Immature natural killer cell (primary cell): ENCODE measurements around the gene SRPK2. TPM values are rescaled to one million over a fixed set of nuclear protein-coding genes. Genes with fewer than 3 reads are reported as not detected.

Experiments
- DNase-seq, 3 donors: peaks; one replicate each; pipeline ENCODE4 v3.0.0; 2022; ENCODE audit warnings: mixed read lengths in 1 of 3
- H3K27ac Mint-ChIP-seq, 6 donors: one replicate each; pipeline ENCODE4 v1.8.0; 2020; ENCODE audit warnings: mixed read lengths in 6 of 6, mild to moderate bottlenecking in 5 of 6, inconsistent platforms in 4 of 6, moderate library complexity in 3 of 6
- H3K27me3 Mint-ChIP-seq, 3 donors: one replicate each; pipeline ENCODE4 v1.8.0; 2020 to 2021; ENCODE audit warnings: low read depth in 3 of 3, mild to moderate bottlenecking in 3 of 3, mixed read lengths in 3 of 3, moderate library complexity in 3 of 3, inconsistent platforms in 1 of 3
- H3K36me3 Mint-ChIP-seq, 3 donors: one replicate each; pipeline ENCODE4 v1.8.0; 2020; ENCODE audit warnings: mixed read lengths in 3 of 3, inconsistent platforms in 2 of 3, mild to moderate bottlenecking in 2 of 3
- H3K4me1 Mint-ChIP-seq, 2 donors: one replicate each; pipeline ENCODE4 v1.8.0; 2020; ENCODE audit warnings: inconsistent platforms in 2 of 2, mild to moderate bottlenecking in 2 of 2, mixed read lengths in 2 of 2, moderate library complexity in 1 of 2
- H3K4me3 Mint-ChIP-seq, 5 donors: one replicate each; pipeline ENCODE4 v1.8.0; 2020; ENCODE audit warnings: mild to moderate bottlenecking in 5 of 5, mixed read lengths in 5 of 5, inconsistent platforms in 3 of 5, moderate library complexity in 3 of 5
- H3K9me3 Mint-ChIP-seq, 6 donors: one replicate each; pipeline ENCODE4 v1.8.0; 2020; ENCODE audit warnings: mild to moderate bottlenecking in 6 of 6, mixed read lengths in 6 of 6, inconsistent platforms in 4 of 6, moderate library complexity in 3 of 6
- polyA plus RNA-seq, 3 donors: library from polyadenylated mRNA; unstranded; fragments of 300-500 nt; fragmentation: Illumina TruSeq; gene quantifications; one replicate each; pipeline ENCODE4 v1.2.3, GENCODE V29; 2021

SRPK2 gene
- polyA plus RNA-seq, 3 donors from 2014 or later: 51.5 to 92.2 (median 64.1) TPM

GRCh38 chr7:105224884-105225651 is 163.7 kb downstream of the SRPK2 start:
- DNase-seq: no peak
- Mint-ChIP-seq H3K9me3 (no peaks in the 10 kb centered on the region), H3K4me1 (peaks cover 49 to 79% of the 10 kb centered on the region in 2 donors), H3K27ac (peak overlapping the region; percentile 30 to 84 (median 68)), H3K4me3 (peak overlapping the region; percentile 7 to 58 (median 52)), H3K27me3 (peaks cover 0 to 4% (median 0%) of the 10 kb centered on the region in 3 donors), H3K36me3 (peaks cover 0 to 9% (median 3%) of the 10 kb centered on the region in 3 donors)

DNA sequence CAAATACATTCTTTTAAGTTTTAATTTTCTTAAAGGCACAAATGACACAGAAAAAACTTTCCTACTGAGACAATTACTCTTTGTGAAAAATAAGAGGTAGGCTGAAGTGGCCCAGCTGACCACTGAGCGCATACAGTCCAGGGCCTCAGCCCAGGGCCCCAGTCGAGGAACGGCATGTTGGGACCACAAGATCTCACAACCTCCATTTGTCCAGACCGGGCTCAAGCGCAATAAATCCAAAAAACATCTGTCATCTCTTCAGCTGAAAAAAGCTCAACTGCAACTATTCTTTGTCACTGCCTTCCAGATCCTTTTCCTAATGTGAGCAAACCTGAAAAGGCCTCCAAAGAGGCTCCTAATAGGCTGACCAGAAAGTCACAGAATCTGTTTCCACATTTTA is 165.8 kb downstream of the SRPK2 start:
- no peak for DNase-seq
- no peaks in the 10 kb centered on the region for H3K36me3 Mint-ChIP-seq
- H3K27me3 Mint-ChIP-seq: peaks cover 0 to 4% (median 0%) of the 10 kb centered on the region in 3 donors
- H3K4me1 Mint-ChIP-seq: peaks cover 56 to 81% of the 10 kb centered on the region in 2 donors
- peak overlapping the region in 2 of 5 donors; percentile 18 to 46 for H3K4me3 Mint-ChIP-seq
- no peaks in the 10 kb centered on the region for H3K9me3 Mint-ChIP-seq
- peak overlapping the region in 1 of 6 donors; percentile 17 for H3K27ac Mint-ChIP-seq

DNA sequence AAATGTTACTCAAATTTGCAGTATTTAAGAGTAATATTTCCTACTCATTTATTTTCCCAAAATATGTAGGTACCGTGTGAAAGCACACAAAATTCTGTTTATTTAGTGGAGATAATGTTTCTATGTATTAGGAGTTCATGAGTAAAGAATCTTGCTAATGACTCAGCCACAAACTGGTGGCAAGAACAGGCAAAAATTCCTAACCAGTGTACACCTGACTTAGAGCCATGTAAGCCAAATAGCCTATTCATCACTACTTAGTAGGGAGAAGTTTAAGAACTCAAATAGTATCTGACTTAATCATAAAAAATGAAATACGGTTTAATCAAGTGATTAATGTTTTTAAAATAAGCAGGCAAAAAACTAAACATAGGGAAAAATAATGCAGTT is 169.0 kb downstream of the SRPK2 start:
- no peak overlapping the region for H3K27ac Mint-ChIP-seq
- peaks cover 75 to 91% of the 10 kb centered on the region in 2 donors for H3K4me1 Mint-ChIP-seq
- H3K36me3 Mint-ChIP-seq: no peaks in the 10 kb centered on the region
- peaks cover 0 to 6% (median 0%) of the 10 kb centered on the region in 3 donors for H3K27me3 Mint-ChIP-seq
- no peaks in the 10 kb centered on the region for H3K9me3 Mint-ChIP-seq
- H3K4me3 Mint-ChIP-seq: no peak overlapping the region
- DNase-seq: no peak

GRCh38 chr7:105218939-105219770 is 169.6 kb downstream of the SRPK2 start:
- Mint-ChIP-seq H3K27me3 (peaks cover 0 to 6% (median 0%) of the 10 kb centered on the region in 3 donors), H3K9me3 (no peaks in the 10 kb centered on the region), H3K36me3 (no peaks in the 10 kb centered on the region), H3K4me3 (no peak overlapping the region), H3K27ac (no peak overlapping the region), H3K4me1 (peaks cover 75 to 91% of the 10 kb centered on the region in 2 donors)
- no peak for DNase-seq

DNA sequence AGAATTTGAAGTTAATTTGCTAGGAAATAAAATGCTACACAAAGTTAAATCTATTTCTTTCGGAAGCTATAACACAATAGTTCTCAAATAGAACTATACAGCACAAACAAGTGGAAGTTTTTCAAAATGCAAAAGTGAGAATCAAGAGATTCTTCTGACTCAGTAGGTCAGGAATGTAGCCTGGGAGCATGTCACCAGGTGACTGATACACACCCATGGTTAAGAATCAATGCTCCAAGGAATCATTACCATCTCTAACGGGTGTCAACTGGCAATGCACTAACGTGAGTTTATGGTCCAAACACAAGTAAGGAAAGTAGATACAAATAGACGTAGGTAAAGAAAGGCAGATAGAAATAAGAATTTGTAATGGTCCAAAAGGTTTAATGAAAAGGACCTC is 170.5 kb downstream of the SRPK2 start:
- Mint-ChIP-seq H3K4me3 (no peak overlapping the region), H3K27ac (no peak overlapping the region), H3K27me3 (peaks cover 0 to 5% (median 0%) of the 10 kb centered on the region in 3 donors), H3K9me3 (no peaks in the 10 kb centered on the region), H3K4me1 (peaks cover 79 to 93% of the 10 kb centered on the region in 2 donors), H3K36me3 (no peaks in the 10 kb centered on the region)
- DNase-seq: no peak

- Mint-ChIP-seq H3K27me3 (peaks cover 0 to 5% (median 0%) of the 10 kb centered on the region in 3 donors), H3K4me3 (peak overlapping the region in 2 of 5 donors; percentile 6), H3K36me3 (no peaks in the 10 kb centered on the region), H3K27ac (peak overlapping the region in 1 of 6 donors; percentile 51), H3K9me3 (no peaks in the 10 kb centered on the region), H3K4me1 (peaks cover 81 to 95% of the 10 kb centered on the region in 2 donors)
- no peak for DNase-seq
Observed at GRCh38 chr7:105216786-105217185, 171.9 kb downstream of the SRPK2 start.

DNA sequence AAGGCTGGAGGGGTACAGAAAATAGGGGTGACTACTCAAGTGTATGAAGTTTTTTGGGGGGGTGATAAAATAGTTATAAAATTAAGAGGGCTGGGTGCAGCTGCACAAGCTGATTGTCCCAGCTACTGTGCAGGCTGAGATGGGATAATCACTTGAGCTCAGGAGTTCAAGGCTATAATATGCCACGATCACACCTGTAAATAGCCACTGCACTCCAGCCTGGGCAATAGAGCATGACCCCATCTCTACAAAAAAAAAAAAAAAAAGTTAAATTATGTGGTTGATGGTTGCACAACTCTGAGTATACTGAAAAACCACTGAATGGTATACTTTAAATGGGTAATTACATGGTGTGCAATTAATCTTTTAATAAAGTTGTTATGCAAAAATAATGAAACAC is 172.9 kb downstream of the SRPK2 start:
- H3K36me3 Mint-ChIP-seq: no peaks in the 10 kb centered on the region
- no peak for DNase-seq
- peak overlapping the region in 1 of 6 donors; percentile 7 for H3K27ac Mint-ChIP-seq
- no peak overlapping the region for H3K4me3 Mint-ChIP-seq
- H3K9me3 Mint-ChIP-seq: no peaks in the 10 kb centered on the region
- peaks cover 82 to 95% of the 10 kb centered on the region in 2 donors for H3K4me1 Mint-ChIP-seq
- peaks cover 0 to 2% (median 0%) of the 10 kb centered on the region in 3 donors for H3K27me3 Mint-ChIP-seq

- H3K36me3 Mint-ChIP-seq: no peaks in the 10 kb centered on the region
- H3K4me1 Mint-ChIP-seq: peaks cover 85 to 95% of the 10 kb centered on the region in 2 donors
- peak overlapping the region in 2 of 5 donors; percentile 11 for H3K4me3 Mint-ChIP-seq
- H3K27ac Mint-ChIP-seq: no peak overlapping the region
- H3K9me3 Mint-ChIP-seq: no peaks in the 10 kb centered on the region
- DNase-seq: no peak
- H3K27me3 Mint-ChIP-seq: peaks cover 0 to 2% (median 0%) of the 10 kb centered on the region in 3 donors
Observed at GRCh38 chr7:105215182-105215581, 173.5 kb downstream of the SRPK2 start.

- peaks cover 83 to 98% of the 10 kb centered on the region in 2 donors for H3K4me1 Mint-ChIP-seq
- peak overlapping the region in 3 of 6 donors; percentile 19 to 33 (median 31) for H3K27ac Mint-ChIP-seq
- no peak for DNase-seq
- no peaks in the 10 kb centered on the region for H3K9me3 Mint-ChIP-seq
- no peaks in the 10 kb centered on the region for H3K36me3 Mint-ChIP-seq
- H3K27me3 Mint-ChIP-seq: peaks cover 0 to 2% (median 0%) of the 10 kb centered on the region in 3 donors
- H3K4me3 Mint-ChIP-seq: peak overlapping the region in 1 of 5 donors; percentile 24
Observed at GRCh38 chr7:105213611-105214010, 175.1 kb downstream of the SRPK2 start.

DNA sequence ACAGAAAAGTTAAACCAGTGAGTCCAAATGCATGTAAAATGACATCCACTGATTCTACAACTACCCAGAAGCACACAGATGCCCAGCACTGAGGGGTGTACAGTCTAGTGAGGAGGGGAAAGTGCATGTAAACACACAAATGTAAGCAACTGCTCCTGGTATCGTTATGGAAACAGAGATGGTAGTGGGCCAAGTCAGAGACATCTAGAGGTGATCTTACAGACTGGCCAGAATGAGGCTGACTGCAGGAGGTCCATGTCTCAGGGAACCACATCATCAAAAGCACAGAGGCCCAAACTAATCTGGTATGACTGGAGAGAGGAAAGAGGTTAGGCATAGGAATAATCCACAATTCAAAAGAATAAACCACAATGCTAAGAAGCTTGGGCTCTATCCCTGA is 176.5 kb downstream of the SRPK2 start:
- H3K27ac Mint-ChIP-seq: peak overlapping the region in 3 of 6 donors; percentile 11 to 54 (median 42)

DNA sequence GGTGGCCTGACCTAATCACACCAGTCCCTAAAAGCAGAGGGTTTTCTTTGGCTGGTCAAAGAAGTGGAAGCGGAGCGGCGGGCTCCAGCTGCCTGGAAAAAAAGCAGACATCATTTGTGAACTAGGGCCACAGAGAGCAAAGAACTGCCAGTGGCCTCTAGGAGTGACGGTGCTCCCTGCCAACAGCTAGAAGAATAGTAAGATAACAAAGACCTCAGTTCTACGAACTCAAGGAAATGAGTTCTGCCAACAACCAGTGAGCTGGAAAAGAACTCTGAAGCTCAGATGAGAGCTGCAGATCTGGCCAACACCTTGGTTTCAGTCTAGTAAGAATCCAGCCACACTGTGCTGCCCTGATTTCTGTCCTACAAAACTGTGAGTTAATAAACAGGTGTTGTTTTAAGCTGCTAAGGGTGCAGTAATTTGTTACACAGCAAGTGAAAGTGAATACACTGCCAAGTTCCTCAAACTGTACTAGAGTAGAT is 178.0 kb downstream of the SRPK2 start:
- peak in 2 of 3 donors; percentile 11 to 23 for DNase-seq
- H3K4me3 Mint-ChIP-seq: peak overlapping the region in 4 of 5 donors; percentile 7 to 56 (median 31)
- peaks cover 88 to 100% of the 10 kb centered on the region in 2 donors for H3K4me1 Mint-ChIP-seq
- peak overlapping the region in 3 of 6 donors; percentile 26 to 70 (median 52) for H3K27ac Mint-ChIP-seq
- no peaks in the 10 kb centered on the region for H3K9me3 Mint-ChIP-seq
- H3K27me3 Mint-ChIP-seq: peaks cover 0 to 4% (median 0%) of the 10 kb centered on the region in 3 donors
- no peaks in the 10 kb centered on the region for H3K36me3 Mint-ChIP-seq

More for the DNA sequence above, 176.5 kb downstream of the SRPK2 start:
- H3K36me3 Mint-ChIP-seq: no peaks in the 10 kb centered on the region
- H3K4me3 Mint-ChIP-seq: no peak overlapping the region
- H3K4me1 Mint-ChIP-seq: peaks cover 88 to 98% of the 10 kb centered on the region in 2 donors
- no peaks in the 10 kb centered on the region for H3K9me3 Mint-ChIP-seq
- peaks cover 0 to 2% (median 0%) of the 10 kb centered on the region in 3 donors for H3K27me3 Mint-ChIP-seq
- DNase-seq: no peak

GRCh38 chr7:105209870-105210269 is 178.9 kb downstream of the SRPK2 start:
- H3K27me3 Mint-ChIP-seq: peaks cover 0 to 4% (median 0%) of the 10 kb centered on the region in 3 donors
- no peaks in the 10 kb centered on the region for H3K9me3 Mint-ChIP-seq
- peaks cover 88 to 100% of the 10 kb centered on the region in 2 donors for H3K4me1 Mint-ChIP-seq
- no peaks in the 10 kb centered on the region for H3K36me3 Mint-ChIP-seq
- DNase-seq: no peak
- peak overlapping the region in 1 of 6 donors; percentile 47 for H3K27ac Mint-ChIP-seq
- H3K4me3 Mint-ChIP-seq: no peak overlapping the region

DNA sequence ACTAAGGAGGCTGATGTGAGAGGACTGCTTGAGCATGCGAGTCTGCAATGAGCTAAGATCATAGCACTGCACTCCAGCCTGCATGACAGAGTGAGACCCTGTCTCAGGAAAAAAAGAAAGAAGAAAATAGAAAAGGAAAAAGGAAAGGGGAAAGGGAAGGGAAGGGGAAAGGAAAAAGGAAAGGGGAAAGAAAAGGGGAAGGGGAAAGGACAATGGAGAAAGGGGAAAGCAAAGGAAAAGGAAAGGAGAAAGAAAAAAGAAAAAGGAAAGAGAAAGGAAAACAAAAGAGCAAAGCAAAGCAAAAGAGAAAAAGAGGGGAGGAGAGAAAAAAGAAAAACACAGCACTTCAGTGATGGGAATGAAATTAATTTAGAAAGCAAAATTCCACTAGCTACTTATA is 179.3 kb downstream of the SRPK2 start:
- Mint-ChIP-seq H3K4me3 (peak overlapping the region in 3 of 5 donors; percentile 14 to 65 (median 42)), H3K27me3 (peaks cover 0 to 4% (median 0%) of the 10 kb centered on the region in 3 donors), H3K27ac (peak overlapping the region in 5 of 6 donors; percentile 6 to 84 (median 47)), H3K9me3 (no peaks in the 10 kb centered on the region), H3K36me3 (no peaks in the 10 kb centered on the region), H3K4me1 (peaks cover 88 to 100% of the 10 kb centered on the region in 2 donors)
- DNase-seq: no peak
